HepG2 (cell line): ENCODE data around the gene CYP19A1. TPM values are rescaled to one million over a fixed set of nuclear protein-coding genes. Genes with fewer than 3 reads are reported as not detected.
A peak's percentile ranks its signal among the peaks of the same experiment; 100 is the strongest.

Source experiments
- ATAC-seq: fragments of 200-7000 bp; cut with Tn5 transposase; 3 replicates; pipeline ENCODE4 v1.9.1; 2020; ENCODE audit warnings: mild to moderate bottlenecking, moderate library complexity
- BruUV-seq: library from RNA; stranded (reverse); fragments of 400-500 nt; replicated peaks from 2 replicates; lab custom pipeline; 2021; lab: Mats Ljungman, UMichigan
- CTCF ChIA-PET: fragments of 300-600 bp; formaldehyde crosslinking; extraction: SDS; loops from one replicate; lab custom pipeline; 2021; ENCODE audit warnings: low total read pairs, inconsistent platforms, low intra/inter-chr PET ratio; lab: Yijun Ruan, JAX
- POLR2A ChIA-PET: fragments of 350-600 bp; sonication (Branson Sonifier 250); formaldehyde crosslinking; loops from one replicate; lab custom pipeline; 2020; ENCODE audit warnings: antibody characterized with exemption, inconsistent platforms; lab: Yijun Ruan, JAX
- DNase-seq: peaks from one replicate; pipeline ENCODE4 v3.0.0-alpha.2; 2015; ENCODE audit warnings: low spot score
- FAIRE-seq: peaks from 3 replicates; lab custom pipeline; 2011; peaks lifted over from hg19 to GRCh38; lab: Jason Lieb, UNC
- H2AFZ ChIP-seq: one replicate; pipeline ENCODE4 v1.6.1; 2011; ENCODE audit warnings: low read length, inconsistent platforms
- H3K27ac ChIP-seq: fragments of 300-600 bp; 3 replicates; pipeline ENCODE4 v1.8.0; 2011; ENCODE audit warnings: mixed run types, mild to moderate bottlenecking, mixed read lengths, low read length, inconsistent platforms; ENCODE audit not compliant: insufficient read depth; ENCODE audit errors: extremely low read length
- H3K27me3 ChIP-seq, 2 experiments: fragments of 200-600 bp in 1 of 2; 2 replicates in 1 of 2; 3 replicates in 1 of 2; pipeline versions ENCODE4 v1.6.0 to v1.8.0; 2011; ENCODE audit warnings: low read length in 2 of 2, mild to moderate bottlenecking in 2 of 2, moderate library complexity in 2 of 2, inconsistent platforms in 1 of 2; ENCODE audit not compliant: insufficient read depth in 2 of 2, control insufficient read depth in 1 of 2
- H3K36me3 ChIP-seq, 2 experiments: fragments of 200-600 bp in 1 of 2; replicated peaks in 1 of 2; 2 replicates in 1 of 2; 3 replicates in 1 of 2; pipeline versions ENCODE4 v1.5.1 to v1.8.0; 2011; ENCODE audit warnings: low read length in 2 of 2, inconsistent platforms in 1 of 2; ENCODE audit not compliant: insufficient read depth in 2 of 2, control insufficient read depth in 1 of 2
- H3K4me1 ChIP-seq: 2 replicates; pipeline ENCODE4 v1.5.1; 2012; ENCODE audit warnings: low read length, inconsistent platforms; ENCODE audit not compliant: insufficient read depth
- H3K4me2 ChIP-seq: 2 replicates; pipeline ENCODE4 v1.6.0; 2011; ENCODE audit warnings: low read depth, low read length, inconsistent platforms
- H3K4me3 ChIP-seq, 3 experiments: fragments of 200-600 bp in 1 of 3; sonication (generic), shearing (Covaris generic) in 1 of 3; replicated peaks in 1 of 3; 2 replicates each; pipeline ENCODE4 v1.5.1; 2011 to 2016; ENCODE audit warnings: low read length in 3 of 3, inconsistent platforms in 2 of 3, low read depth in 2 of 3, mild to moderate bottlenecking in 2 of 3, control low read depth in 1 of 3, mixed read lengths in 1 of 3; ENCODE audit not compliant: insufficient read depth in 1 of 3
- H3K79me2 ChIP-seq: one replicate; pipeline ENCODE4 v1.6.1; 2011; ENCODE audit warnings: low read length, inconsistent platforms; ENCODE audit not compliant: insufficient read depth
- H3K9ac ChIP-seq: 2 replicates; pipeline ENCODE4 v1.6.0; 2011; ENCODE audit warnings: mild to moderate bottlenecking, low read depth, low read length, inconsistent platforms; ENCODE audit not compliant: insufficient read depth
- H3K9me3 ChIP-seq: 2 replicates; pipeline ENCODE4 v1.5.1; 2012; ENCODE audit warnings: mild to moderate bottlenecking, low read length
- H4K20me1 ChIP-seq: 2 replicates; pipeline ENCODE4 v1.6.0; 2011; ENCODE audit warnings: inconsistent platforms, mild to moderate bottlenecking, low read length, moderate library complexity; ENCODE audit not compliant: insufficient read depth
- ATF4 ChIP-seq, 2 experiments: fragments of 450-650 bp in 1 of 2; sonication (generic) in 1 of 2; formaldehyde crosslinking; IDR thresholded peaks; 2 replicates each; pipeline versions ENCODE4 v1.5.0 to v1.8.0; 2020 to 2022; ENCODE audit warnings: mild to moderate bottlenecking in 1 of 2, missing genetic modification reagents in 1 of 2
- E2F1 ChIP-seq: sonication (generic); formaldehyde crosslinking; IDR thresholded peaks from 2 replicates; pipeline ENCODE4 v1.5.0; 2020; ENCODE audit warnings: missing genetic modification reagents
- ERF ChIP-seq: IDR thresholded peaks from 2 replicates; pipeline ENCODE4 v1.6.1; 2018; ENCODE audit warnings: missing biosample characterization, missing genetic modification reagents
- ESRRA ChIP-seq: sonication (generic); formaldehyde crosslinking; IDR thresholded peaks from 2 replicates; pipeline ENCODE4 v1.5.1; 2020; ENCODE audit warnings: mild to moderate bottlenecking, low read depth, missing genetic modification reagents
- FOXK2 ChIP-seq: fragments of 450-650 bp; IDR thresholded peaks from 2 replicates; pipeline ENCODE4 v1.6.1; 2016
- GMEB1 ChIP-seq: sonication (generic); formaldehyde crosslinking; IDR thresholded peaks from 2 replicates; pipeline ENCODE4 v1.5.1; 2020; ENCODE audit warnings: missing genetic modification reagents, mild to moderate bottlenecking, borderline replicate concordance
- HNF4G ChIP-seq, 2 experiments: sonication (generic) in 1 of 2; formaldehyde crosslinking in 1 of 2; IDR thresholded peaks; 2 replicates each; pipeline versions ENCODE4 v1.4.0 to v1.6.1; 2011 to 2020; ENCODE audit warnings: borderline replicate concordance in 2 of 2, low read depth in 2 of 2, mild to moderate bottlenecking in 2 of 2, low read length in 1 of 2, missing genetic modification reagents in 1 of 2, moderate library complexity in 1 of 2
- KDM5A ChIP-seq: fragments of 200-600 bp; sonication (generic); IDR thresholded peaks from 2 replicates; pipeline ENCODE4 v1.7.0; 2018; ENCODE audit warnings: antibody characterized with exemption, mild to moderate bottlenecking, low read length, borderline replicate concordance
- MATR3 ChIP-seq: sonication (generic); formaldehyde crosslinking; IDR thresholded peaks from 2 replicates; pipeline ENCODE4 v1.4.0; 2020; ENCODE audit warnings: missing genetic modification reagents
- MYPOP ChIP-seq: sonication (generic); formaldehyde crosslinking; IDR thresholded peaks from 2 replicates; pipeline ENCODE4 v1.8.1; 2023; ENCODE audit warnings: mild to moderate bottlenecking, moderate library complexity, missing genetic modification reagents
- SALL2 ChIP-seq: sonication (generic); formaldehyde crosslinking; IDR thresholded peaks from 2 replicates; pipeline ENCODE4 v1.8.1; 2023; ENCODE audit warnings: mild to moderate bottlenecking, missing genetic modification reagents, inconsistent platforms
- SMAD1 ChIP-seq: sonication (generic); formaldehyde crosslinking; IDR thresholded peaks from 2 replicates; pipeline ENCODE4 v1.4.0; 2020; ENCODE audit warnings: missing genetic modification reagents, low read depth, mild to moderate bottlenecking, borderline replicate concordance
- TBL1XR1 ChIP-seq: fragments of 150-350 bp; IDR thresholded peaks from 2 replicates; pipeline ENCODE4 v1.6.1; 2014; ENCODE audit warnings: borderline replicate concordance, low read length; ENCODE audit not compliant: partially characterized antibody
- XRCC5 ChIP-seq: fragments of 200-400 bp; formaldehyde crosslinking; optimal IDR thresholded peaks from 2 replicates; pipeline ENCODE3; 2017; ENCODE audit warnings: mild to moderate bottlenecking, low read length
- ZMYM4 ChIP-seq: sonication (generic); formaldehyde crosslinking; IDR thresholded peaks from 2 replicates; pipeline ENCODE4 v1.8.1; 2023; ENCODE audit warnings: mild to moderate bottlenecking, missing genetic modification reagents
- ZNF510 ChIP-seq: sonication (generic); formaldehyde crosslinking; IDR thresholded peaks from 2 replicates; pipeline ENCODE4 v1.4.0; 2020; ENCODE audit warnings: low read depth, mild to moderate bottlenecking, missing genetic modification reagents
- WGBS: methylation state at CpG from one replicate; pipeline ENCODE4 v1.1.6; 2017; ENCODE audit warnings: low lambda C conversion rate; 5-methylcytosine and 5-hydroxymethylcytosine counted together
- in situ Hi-C: cut with HindIII; loops from 2 replicates; pipeline ENCODE4 v1.10.0; 2017; ENCODE audit warnings: low pct_unique_long_range_greater_than_20kb; ENCODE audit not compliant: extremely low pct_ligation_motif_present
- intact Hi-C: fragments of 100-400 bp; cut with micrococcal nuclease; formaldehyde crosslinking; loops from one replicate; pipeline ENCODE4 v1.10.0; 2022; ENCODE audit not compliant: unreplicated experiment
- polyA plus RNA-seq, 8 experiments: library from polyadenylated mRNA; depleted of rRNA in 3 of 8; stranded (reverse) in 7 of 8; unstranded in 1 of 8; fragments of >200 nt; fragmentation: Illumina TruSeq in 4 of 8; extraction: Trizol in 4 of 8; gene quantifications; 2 replicates each; pipeline versions ENCODE4 v1.2.1 to v1.2.3, GENCODE V29; 2011 to 2016; ENCODE audit warnings: low read depth in 4 of 8, missing spikeins in 1 of 8, mixed read lengths in 1 of 8; ENCODE audit not compliant: insufficient read depth in 1 of 8
- total RNA-seq, 5 experiments: library from RNA; depleted of rRNA; stranded (reverse); fragments of >200 nt; fragmentation: Illumina TruSeq; extraction: Trizol; gene quantifications; 2 replicates each; pipeline ENCODE4 v1.2.3, GENCODE V29; 2016; ENCODE audit warnings: low read depth in 1 of 5

Gene CYP19A1
- total and polyA plus RNA-seq, 2 of the 13 experiments (the other 11 are each of a cell fraction or from before 2014, with no cell fraction given): 10.9 to 23.0 TPM

GRCh38 chr15:51312166-51313073 lies 26.0 kb downstream of the CYP19A1 start (continued):
- TF ChIP-seq SALL2 (no peak), FOXK2 (peak; percentile 55; the same call in 1 of the 2 replicates), TBL1XR1 (peak; percentile 71), ERF (CRISPR knock-in tag) (no peak; the same call in 1 of the 2 replicates)

- WGBS: 3% methylated on average over 2 of the region's 2 CpGs
- Histone ChIP-seq H3K9ac (peak overlapping the region; percentile 68), H3K79me2 (peaks cover 4% of the 10 kb centered on the region), H3K4me2 (peak overlapping the region; percentile 76), H3K4me1 (peaks cover 77% of the 10 kb centered on the region), H3K9me3 (no peaks in the 10 kb centered on the region), H3K27ac (peak overlapping the region; percentile 91), H3K4me3 (peak overlapping the region in 2 of 3 experiments; percentile 14 to 50; a peak in 1 of 6 replicates), H2AFZ (no peak overlapping the region), H3K27me3 (no peaks in the 10 kb centered on the region), H3K36me3 (peaks cover 0 to 4% of the 10 kb centered on the region in 2 experiments; a peak in 2 of 5 replicates), H4K20me1 (no peaks in the 10 kb centered on the region)
- no TSS peak for BruUV-seq
- peak; percentile 63 for FAIRE-seq
- CTCF ChIA-PET: interaction anchor here (1.4 kb wide), 1 partner anchor 70 kb away, joined by 3 read pairs; no protein-coding TSS in a partner anchor
- intact Hi-C loops: loop anchor here (1.0 kb wide), 1 partner anchor 12 kb away; no protein-coding TSS in a partner anchor
- DNase-seq: peak; percentile 76
- peak; percentile 17; the same call in 2 of the 3 replicates for ATAC-seq
- POLR2A ChIA-PET: interaction anchor here (3.1 kb wide), 1 partner anchor 13 kb away, joined by 19 read pairs; no protein-coding TSS in a partner anchor
- in situ Hi-C loops: no loop called here
- TF ChIP-seq HNF4G (IDR thresholded peaks at IDR 0.05; ENCODE audit: borderline replicate concordance, low read depth, low read length): peak; percentile 31; the same call in 1 of the 2 replicates
- TF ChIP-seq HNF4G (CRISPR knock-in tag; IDR thresholded peaks at IDR 0.05; ENCODE audit: borderline replicate concordance, low read depth): no peak
- TF ChIP-seq SMAD1: no peak
- no peak for TF ChIP-seq KDM5A
- TF ChIP-seq ATF4 (CRISPR knock-in tag; IDR thresholded peaks at IDR 0.05): no peak
- no peak for TF ChIP-seq E2F1 (CRISPR knock-in tag)
- no peak for TF ChIP-seq ZNF510
- TF ChIP-seq ZMYM4: peak; percentile 23; the same call in 1 of the 2 replicates
- TF ChIP-seq MATR3 (CRISPR knock-in tag): no peak
- TF ChIP-seq ESRRA (CRISPR knock-in tag): no peak
- no peak for TF ChIP-seq XRCC5
- no peak for TF ChIP-seq GMEB1 (CRISPR knock-in tag)
- TF ChIP-seq MYPOP (CRISPR knock-in tag): no peak
Measured at GRCh38 chr15:51311510-51311909, 26.9 kb downstream of the CYP19A1 start.
